Epithelial cell of esophagus (primary cell): ENCODE results near the gene SATB1.

Experiments
- DNase-seq: peaks from one replicate; pipeline ENCODE4 v3.0.0; 2010; ENCODE audit warnings: low read depth
- H3K4me3 ChIP-seq: 2 replicates; pipeline ENCODE4 v1.5.1; 2011; ENCODE audit warnings: mild to moderate bottlenecking, low read length, control low read depth
- TF ChIP-seq, protein P1 (sequence below): IDR thresholded peaks from 2 replicates; pipeline ENCODE4 v1.5.1; 2011; ENCODE audit warnings: low read depth, mild to moderate bottlenecking, low read length, control low read depth, inconsistent platforms; ENCODE audit not compliant: insufficient read depth; ENCODE audit errors: missing control alignments

SATB1 gene

DNA sequence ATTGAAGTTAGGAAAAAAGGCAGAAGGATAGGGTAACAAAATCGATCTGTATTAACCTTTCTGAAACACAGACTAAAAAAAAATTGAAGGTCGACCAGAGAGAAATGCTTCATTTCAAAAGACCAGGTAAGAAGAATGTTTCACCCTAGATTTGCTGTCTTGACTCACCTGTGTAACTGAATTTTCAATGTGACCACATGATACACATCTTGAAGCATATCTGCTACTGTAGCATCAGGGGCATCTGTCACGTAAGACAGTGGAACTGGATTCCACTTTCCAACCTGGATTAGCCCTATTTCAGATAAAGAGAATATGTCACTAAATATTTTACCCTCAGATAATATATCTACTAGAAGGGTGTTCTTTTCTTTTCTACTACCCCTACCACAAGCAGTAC lies 9.3 kb downstream of the SATB1 start:
- no peak for DNase-seq
- TF ChIP-seq, protein P1, sequence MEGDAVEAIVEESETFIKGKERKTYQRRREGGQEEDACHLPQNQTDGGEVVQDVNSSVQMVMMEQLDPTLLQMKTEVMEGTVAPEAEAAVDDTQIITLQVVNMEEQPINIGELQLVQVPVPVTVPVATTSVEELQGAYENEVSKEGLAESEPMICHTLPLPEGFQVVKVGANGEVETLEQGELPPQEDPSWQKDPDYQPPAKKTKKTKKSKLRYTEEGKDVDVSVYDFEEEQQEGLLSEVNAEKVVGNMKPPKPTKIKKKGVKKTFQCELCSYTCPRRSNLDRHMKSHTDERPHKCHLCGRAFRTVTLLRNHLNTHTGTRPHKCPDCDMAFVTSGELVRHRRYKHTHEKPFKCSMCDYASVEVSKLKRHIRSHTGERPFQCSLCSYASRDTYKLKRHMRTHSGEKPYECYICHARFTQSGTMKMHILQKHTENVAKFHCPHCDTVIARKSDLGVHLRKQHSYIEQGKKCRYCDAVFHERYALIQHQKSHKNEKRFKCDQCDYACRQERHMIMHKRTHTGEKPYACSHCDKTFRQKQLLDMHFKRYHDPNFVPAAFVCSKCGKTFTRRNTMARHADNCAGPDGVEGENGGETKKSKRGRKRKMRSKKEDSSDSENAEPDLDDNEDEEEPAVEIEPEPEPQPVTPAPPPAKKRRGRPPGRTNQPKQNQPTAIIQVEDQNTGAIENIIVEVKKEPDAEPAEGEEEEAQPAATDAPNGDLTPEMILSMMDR: no peak
- H3K4me3 ChIP-seq: no peak overlapping the region

DNA sequence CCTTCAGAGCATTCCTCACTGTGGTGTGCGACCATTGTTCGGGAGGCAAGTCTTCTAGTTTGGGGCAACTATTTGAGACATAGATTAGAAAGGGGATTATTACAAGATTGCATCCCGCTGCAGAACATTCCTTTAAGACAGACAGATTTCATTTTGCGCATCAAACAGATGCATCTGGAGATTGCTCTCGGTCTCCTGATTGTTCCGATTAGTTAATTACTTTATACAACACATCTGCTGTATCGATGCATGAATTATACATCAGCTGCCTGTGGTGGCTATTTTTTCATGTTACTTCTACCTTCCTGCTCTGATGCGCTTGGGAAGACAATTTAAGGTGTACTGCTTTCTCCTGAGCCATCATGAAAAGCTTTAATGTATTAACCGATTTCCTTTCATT lies 10.0 kb downstream of the SATB1 start:
- no peak overlapping the region for H3K4me3 ChIP-seq
- TF ChIP-seq, protein P1: no peak
- DNase-seq: no peak

- TF ChIP-seq, protein P1: no peak
- no peak overlapping the region for H3K4me3 ChIP-seq
- DNase-seq: no peak
These were observed 12.5 kb downstream of the SATB1 start for GRCh38 chr3:18412684-18413083.

DNA sequence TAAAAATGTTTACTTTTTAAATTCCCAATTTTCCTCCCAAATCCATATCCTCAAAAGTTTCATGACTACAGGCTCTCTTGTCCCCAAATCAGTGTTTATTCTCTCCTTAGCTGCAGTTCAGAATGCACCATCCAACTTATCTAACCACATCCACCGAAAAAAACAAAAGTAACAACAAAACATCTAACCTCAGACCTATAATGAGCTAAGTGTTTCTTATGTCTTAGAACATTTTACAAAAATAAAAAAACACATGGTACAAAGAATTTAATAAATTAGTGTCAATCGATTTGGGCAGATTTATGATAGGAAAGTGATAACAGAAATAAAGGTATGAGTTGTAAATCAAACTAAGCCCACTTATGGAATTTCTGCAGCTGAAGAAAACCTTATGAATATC lies 13.6 kb downstream of the SATB1 start:
- TF ChIP-seq, protein P1: no peak
- H3K4me3 ChIP-seq: no peak overlapping the region
- no peak for DNase-seq

GRCh38 chr3:18410205-18410604 lies 14.9 kb downstream of the SATB1 start:
- no peak overlapping the region for H3K4me3 ChIP-seq
- TF ChIP-seq, protein P1: no peak

GRCh38 chr3:18409266-18409665 lies 15.9 kb downstream of the SATB1 start:
- H3K4me3 ChIP-seq: no peak overlapping the region
- TF ChIP-seq, protein P1: no peak
- DNase-seq: no peak

More at GRCh38 chr3:18410205-18410604, 14.9 kb downstream of the SATB1 start:
- DNase-seq: no peak

GRCh38 chr3:18405141-18405540 lies 20.0 kb downstream of the SATB1 start:
- DNase-seq: no peak
- H3K4me3 ChIP-seq: no peak overlapping the region
- TF ChIP-seq, protein P1: no peak
